GM12891 (cell line): ENCODE measurements around the gene REXO4.

ENCODE experiments used
- DNase-seq: peaks from one replicate; pipeline ENCODE4 v3.0.0; 2011; ENCODE audit warnings: low spot score; ENCODE audit not compliant: insufficient read length
- FAIRE-seq: peaks from 2 replicates; lab custom pipeline; 2011; peaks lifted over from hg19 to GRCh38; lab: Jason Lieb, UNC
- PAX5 ChIP-seq: IDR thresholded peaks from 2 replicates; pipeline ENCODE4 v1.6.1; 2011; ENCODE audit warnings: low read length, moderate library complexity, mild to moderate bottlenecking; ENCODE audit not compliant: insufficient read depth, severe bottlenecking
- POLR2A ChIP-seq: IDR thresholded peaks from 2 replicates; pipeline ENCODE4 v1.6.1; 2011; ENCODE audit warnings: low read depth, low read length, control low read depth
- POLR2AphosphoS5 ChIP-seq: IDR thresholded peaks from 2 replicates; pipeline ENCODE4 v1.6.1; 2011; ENCODE audit warnings: low read depth, low read length, control low read depth
- POU2F2 ChIP-seq: IDR thresholded peaks from 2 replicates; pipeline ENCODE4 v1.6.1; 2011; ENCODE audit warnings: low read depth, mild to moderate bottlenecking, control low read depth, low read length, moderate library complexity
- SPI1 ChIP-seq: IDR thresholded peaks from 2 replicates; pipeline ENCODE4 v1.6.1; 2011; ENCODE audit warnings: low read depth, low read length, control low read depth
- TAF1 ChIP-seq: IDR thresholded peaks from 2 replicates; pipeline ENCODE4 v1.6.1; 2011; ENCODE audit warnings: low read depth, low read length, control low read depth

The REXO4 gene

GRCh38 chr9:133390713-133391112 lies 27.1 kb downstream of the REXO4 start:
- TF ChIP-seq POLR2AphosphoS5 (no peak), SPI1 (no peak)
- no peak for FAIRE-seq
- DNase-seq = no peak

GRCh38 chr9:133389562-133389961 lies 28.2 kb downstream of the REXO4 start:
- DNase-seq = no peak
- no peak for FAIRE-seq
- no peak for TF ChIP-seq POU2F2
- TF ChIP-seq POLR2AphosphoS5 = no peak
- TF ChIP-seq SPI1 = no peak
- no peak for TF ChIP-seq POLR2A
- no peak for TF ChIP-seq TAF1

GRCh38 chr9:133389025-133389557 lies 28.7 kb downstream of the REXO4 start:
- FAIRE-seq (no peak), DNase-seq (no peak)
- TF ChIP-seq SPI1 (no peak), POLR2A (no peak), PAX5 (no peak), POU2F2 (no peak), POLR2AphosphoS5 (no peak), TAF1 (no peak)

GRCh38 chr9:133387680-133388079 lies 30.1 kb downstream of the REXO4 start:
- no peak for TF ChIP-seq POLR2AphosphoS5
- no peak for TF ChIP-seq POU2F2
- TF ChIP-seq POLR2A = no peak
- no peak for TF ChIP-seq TAF1
- no peak for TF ChIP-seq PAX5
- no peak for TF ChIP-seq SPI1
- no peak for DNase-seq
- FAIRE-seq = no peak

GRCh38 chr9:133386338-133386737 lies 31.5 kb downstream of the REXO4 start:
- FAIRE-seq (no peak), DNase-seq (no peak)
- TF ChIP-seq PAX5 (no peak), POLR2A (no peak), POLR2AphosphoS5 (no peak), SPI1 (no peak), TAF1 (no peak), POU2F2 (no peak)

GRCh38 chr9:133385452-133385851 lies 32.4 kb downstream of the REXO4 start:
- DNase-seq = no peak
- TF ChIP-seq POU2F2 = no peak
- no peak for TF ChIP-seq POLR2A
- TF ChIP-seq POLR2AphosphoS5 = no peak
- TF ChIP-seq SPI1 = no peak
- no peak for TF ChIP-seq PAX5
- no peak for TF ChIP-seq TAF1
- FAIRE-seq = no peak

- DNase-seq (no peak), FAIRE-seq (no peak)
- TF ChIP-seq SPI1 = no peak
- TF ChIP-seq PAX5 = no peak
- no peak for TF ChIP-seq POU2F2
- TF ChIP-seq POLR2A = no peak
Observed at GRCh38 chr9:133384736-133385321, 33.0 kb downstream of the REXO4 start.

- no peak for FAIRE-seq
- no peak for DNase-seq
- TF ChIP-seq SPI1 (no peak), POLR2AphosphoS5 (no peak), TAF1 (no peak)
Observed at GRCh38 chr9:133383438-133383837, 34.4 kb downstream of the REXO4 start.

GRCh38 chr9:133382507-133383141 lies 35.2 kb downstream of the REXO4 start:
- FAIRE-seq (no peak), DNase-seq (no peak)
- TF ChIP-seq TAF1 (no peak), POU2F2 (no peak), POLR2AphosphoS5 (no peak), SPI1 (no peak), POLR2A (no peak), PAX5 (no peak)

- DNase-seq (no peak), FAIRE-seq (no peak)
- no peak for TF ChIP-seq POU2F2
- no peak for TF ChIP-seq TAF1
- TF ChIP-seq PAX5 = no peak
- TF ChIP-seq POLR2AphosphoS5 = no peak
- no peak for TF ChIP-seq POLR2A
Observed at GRCh38 chr9:133380734-133381133, 37.1 kb downstream of the REXO4 start.
